ENCODE results near the gene CTSE. TPM values are rescaled to one million over a fixed set of nuclear protein-coding genes. Genes with fewer than 3 reads are reported as not detected.

CTSE gene
- total RNA-seq, 2 donors from 2014 or later = 0.15 to 0.42 TPM

- Mint-ChIP-seq H3K27ac (no peak overlapping the region), H3K4me3 (no peak overlapping the region), H3K4me1 (peaks cover 10% of the 10 kb centered on the region), H3K27me3 (ENCODE audit: insufficient read depth) (peaks cover 2% of the 10 kb centered on the region), H3K9me3 (peaks cover 26% of the 10 kb centered on the region), H3K36me3 (ENCODE audit: low read depth) (peaks cover 4% of the 10 kb centered on the region)
- 93 to 94% methylated on average over 2 to 6 of the region's 6 CpGs for WGBS, 2 experiments (ENCODE audit: insufficient coverage in 1 of 2, insufficient read length in 1 of 2)
- DNase-seq = no peak
- H3K4me3 ChIP-seq (ENCODE audit: low read length) = no peak overlapping the region
- no peak overlapping the region for H3K9ac ChIP-seq (ENCODE audit: extremely low read depth, low read length, poor library complexity, severe bottlenecking)
- TF ChIP-seq, protein P1, sequence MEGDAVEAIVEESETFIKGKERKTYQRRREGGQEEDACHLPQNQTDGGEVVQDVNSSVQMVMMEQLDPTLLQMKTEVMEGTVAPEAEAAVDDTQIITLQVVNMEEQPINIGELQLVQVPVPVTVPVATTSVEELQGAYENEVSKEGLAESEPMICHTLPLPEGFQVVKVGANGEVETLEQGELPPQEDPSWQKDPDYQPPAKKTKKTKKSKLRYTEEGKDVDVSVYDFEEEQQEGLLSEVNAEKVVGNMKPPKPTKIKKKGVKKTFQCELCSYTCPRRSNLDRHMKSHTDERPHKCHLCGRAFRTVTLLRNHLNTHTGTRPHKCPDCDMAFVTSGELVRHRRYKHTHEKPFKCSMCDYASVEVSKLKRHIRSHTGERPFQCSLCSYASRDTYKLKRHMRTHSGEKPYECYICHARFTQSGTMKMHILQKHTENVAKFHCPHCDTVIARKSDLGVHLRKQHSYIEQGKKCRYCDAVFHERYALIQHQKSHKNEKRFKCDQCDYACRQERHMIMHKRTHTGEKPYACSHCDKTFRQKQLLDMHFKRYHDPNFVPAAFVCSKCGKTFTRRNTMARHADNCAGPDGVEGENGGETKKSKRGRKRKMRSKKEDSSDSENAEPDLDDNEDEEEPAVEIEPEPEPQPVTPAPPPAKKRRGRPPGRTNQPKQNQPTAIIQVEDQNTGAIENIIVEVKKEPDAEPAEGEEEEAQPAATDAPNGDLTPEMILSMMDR (conservative IDR thresholded peaks at IDR 0.05) = no peak
- no peak overlapping the region for H3K27ac ChIP-seq (ENCODE audit: low read depth, low read length)
- H3K27me3 ChIP-seq (ENCODE audit: control insufficient read depth, insufficient read depth, low read length, poor library complexity, severe bottlenecking) = no peaks in the 10 kb centered on the region
- no peaks in the 10 kb centered on the region for H3K36me3 ChIP-seq (ENCODE audit: control insufficient read depth, insufficient read depth, low read length)
- no peaks in the 10 kb centered on the region for H3K4me1 ChIP-seq (ENCODE audit: control insufficient read depth, insufficient read depth, low read length)
- peaks cover 7% of the 10 kb centered on the region for H3K9me3 ChIP-seq (ENCODE audit: control insufficient read depth, low read length)
Observed at GRCh38 chr1:206062464-206062863, 38.8 kb upstream of the CTSE start.

- Histone ChIP-seq H3K36me3 (ENCODE audit: control insufficient read depth, insufficient read depth, low read length) (no peaks in the 10 kb centered on the region), H3K4me3 (ENCODE audit: low read length) (no peak overlapping the region), H3K27ac (ENCODE audit: low read depth, low read length) (no peak overlapping the region), H3K9me3 (ENCODE audit: control insufficient read depth, low read length) (peaks cover 7% of the 10 kb centered on the region), H3K4me1 (ENCODE audit: control insufficient read depth, insufficient read depth, low read length) (no peaks in the 10 kb centered on the region), H3K9ac (ENCODE audit: extremely low read depth, low read length, poor library complexity, severe bottlenecking) (no peak overlapping the region), H3K27me3 (ENCODE audit: control insufficient read depth, insufficient read depth, low read length, poor library complexity, severe bottlenecking) (no peaks in the 10 kb centered on the region)
- TF ChIP-seq, protein P1 (conservative IDR thresholded peaks at IDR 0.05) = no peak
- H3K9me3 Mint-ChIP-seq = peaks cover 26% of the 10 kb centered on the region
- no peak for DNase-seq
- H3K4me1 Mint-ChIP-seq = no peaks in the 10 kb centered on the region
- peaks cover 4% of the 10 kb centered on the region for H3K36me3 Mint-ChIP-seq (ENCODE audit: low read depth)
- no peak overlapping the region for H3K4me3 Mint-ChIP-seq
- 69% methylated on average over 3 of the region's 3 CpGs; no CpG with 5 or more reads in 1 of the 2 experiments for WGBS, 2 experiments (ENCODE audit: insufficient coverage in 1 of 2, insufficient read length in 1 of 2)
- no peak overlapping the region for H3K27ac Mint-ChIP-seq
- peaks cover 2% of the 10 kb centered on the region for H3K27me3 Mint-ChIP-seq (ENCODE audit: insufficient read depth)
Observed at GRCh38 chr1:206060844-206061243, 37.1 kb upstream of the CTSE start.

DNA sequence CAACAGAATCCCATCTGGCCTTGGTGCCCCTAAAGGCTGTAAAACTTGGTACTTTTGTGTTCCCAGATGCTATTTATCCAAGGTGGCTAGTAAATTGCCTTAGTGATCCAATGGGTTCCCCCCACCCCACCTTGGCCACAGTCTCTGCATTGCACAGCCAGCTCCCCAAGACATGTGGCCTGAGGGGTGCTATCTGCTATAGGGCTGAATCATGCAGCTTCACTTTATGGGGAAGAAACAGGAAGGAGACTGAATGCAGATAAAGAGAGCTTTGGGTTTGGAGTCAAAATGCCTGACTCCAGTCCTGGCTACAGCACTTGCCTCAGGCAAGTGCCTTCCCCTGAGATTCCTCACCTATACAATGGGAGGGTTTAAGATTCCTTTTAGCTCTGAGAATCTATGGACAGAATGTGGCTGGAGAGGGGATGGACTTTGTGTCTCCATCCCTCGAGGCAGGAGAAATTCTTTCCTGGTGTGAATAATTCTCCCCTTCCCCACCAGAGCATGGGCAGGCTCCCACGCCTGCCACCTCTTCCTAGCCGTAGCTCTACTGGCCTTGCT lies 35.7 kb upstream of the CTSE start:
- H3K36me3 Mint-ChIP-seq (ENCODE audit: low read depth) = peaks cover 4% of the 10 kb centered on the region
- Histone ChIP-seq H3K27me3 (ENCODE audit: control insufficient read depth, insufficient read depth, low read length, poor library complexity, severe bottlenecking) (no peaks in the 10 kb centered on the region), H3K9ac (ENCODE audit: extremely low read depth, low read length, poor library complexity, severe bottlenecking) (no peak overlapping the region), H3K9me3 (ENCODE audit: control insufficient read depth, low read length) (peaks cover 7% of the 10 kb centered on the region), H3K4me1 (ENCODE audit: control insufficient read depth, insufficient read depth, low read length) (no peaks in the 10 kb centered on the region), H3K36me3 (ENCODE audit: control insufficient read depth, insufficient read depth, low read length) (no peaks in the 10 kb centered on the region), H3K4me3 (ENCODE audit: low read length) (no peak overlapping the region), H3K27ac (ENCODE audit: low read depth, low read length) (no peak overlapping the region)
- peak; percentile 15 for DNase-seq
- H3K4me1 Mint-ChIP-seq = no peaks in the 10 kb centered on the region
- H3K9me3 Mint-ChIP-seq = peaks cover 16% of the 10 kb centered on the region
- WGBS, 2 experiments (ENCODE audit: insufficient coverage in 1 of 2, insufficient read length in 1 of 2) = 85 to 100% methylated on average over 1 to 3 of the region's 3 CpGs
- H3K27ac Mint-ChIP-seq = no peak overlapping the region
- TF ChIP-seq, protein P1 (conservative IDR thresholded peaks at IDR 0.05) = no peak
- H3K27me3 Mint-ChIP-seq (ENCODE audit: insufficient read depth) = peaks cover 2% of the 10 kb centered on the region
- no peak overlapping the region for H3K4me3 Mint-ChIP-seq
